H9 (cell line): ENCODE measurements around the gene CIPC. TPM values are rescaled to one million over a fixed set of nuclear protein-coding genes. Genes with fewer than 3 reads are reported as not detected.

Experiments used
- DNase-seq: peaks from one replicate; pipeline ENCODE4 v3.0.0-alpha.2; 2017
- H2AFZ ChIP-seq: one replicate; pipeline ENCODE4 v1.6.1; 2013; ENCODE audit warnings: mild to moderate bottlenecking, low read length, control low read depth, moderate library complexity
- H2AK5ac ChIP-seq: 2 replicates; pipeline ENCODE4 v1.6.1; 2013; ENCODE audit warnings: low read length, control low read depth, mixed read lengths; ENCODE audit not compliant: insufficient read length
- H2BK120ac ChIP-seq: one replicate; pipeline ENCODE4 v1.6.1; 2013; ENCODE audit warnings: low read depth, mild to moderate bottlenecking, low read length, control low read depth, inconsistent platforms; ENCODE audit not compliant: poor library complexity, severe bottlenecking
- H2BK12ac ChIP-seq: 2 replicates; pipeline ENCODE4 v1.6.1; 2013; ENCODE audit warnings: low read length, control low read depth, mixed read lengths, low read depth; ENCODE audit not compliant: insufficient read length
- H2BK15ac ChIP-seq: 2 replicates; pipeline ENCODE4 v1.6.1; 2013; ENCODE audit warnings: low read depth, low read length, control low read depth
- H2BK20ac ChIP-seq: one replicate; pipeline ENCODE4 v1.6.1; 2013; ENCODE audit warnings: low read depth, mild to moderate bottlenecking, low read length, control low read depth, inconsistent platforms; ENCODE audit not compliant: poor library complexity, severe bottlenecking
- H2BK5ac ChIP-seq: 2 replicates; pipeline ENCODE4 v1.6.1; 2013; ENCODE audit warnings: low read length, control low read depth, mixed read lengths; ENCODE audit not compliant: insufficient read length
- H3K14ac ChIP-seq: 2 replicates; pipeline ENCODE4 v1.6.1; 2013; ENCODE audit warnings: low read length, control low read depth; ENCODE audit not compliant: insufficient read depth
- H3K18ac ChIP-seq: 2 replicates; pipeline ENCODE4 v1.6.1; 2013; ENCODE audit warnings: low read depth, mild to moderate bottlenecking, mixed read lengths, low read length, control low read depth; ENCODE audit not compliant: insufficient read length
- H3K23ac ChIP-seq: 2 replicates; pipeline ENCODE4 v1.6.1; 2013; ENCODE audit warnings: low read length, control low read depth, mixed read lengths, low read depth; ENCODE audit not compliant: insufficient read length
- H3K23me2 ChIP-seq: 2 replicates; pipeline ENCODE4 v1.6.1; 2013; ENCODE audit warnings: low read depth, mild to moderate bottlenecking, mixed read lengths, low read length, control low read depth; ENCODE audit not compliant: insufficient read length, poor library complexity, severe bottlenecking
- H3K27ac ChIP-seq: 2 replicates; pipeline ENCODE4 v1.5.1; 2013; ENCODE audit warnings: low read length, control low read depth, mixed read lengths, low read depth; ENCODE audit not compliant: insufficient read length
- H3K27me3 ChIP-seq: 2 replicates; pipeline ENCODE4 v1.6.1; 2013; ENCODE audit warnings: low read length, control low read depth, inconsistent platforms; ENCODE audit not compliant: insufficient read depth
- H3K4ac ChIP-seq: 2 replicates; pipeline ENCODE4 v1.6.1; 2013; ENCODE audit warnings: low read depth, mild to moderate bottlenecking, control low read depth, inconsistent platforms, low read length, moderate library complexity
- H3K4me1 ChIP-seq: 2 replicates; pipeline ENCODE4 v1.6.1; 2013; ENCODE audit warnings: low read length, control low read depth, inconsistent platforms; ENCODE audit not compliant: insufficient read depth
- H3K4me2 ChIP-seq: 2 replicates; pipeline ENCODE4 v1.6.1; 2013; ENCODE audit warnings: low read length, control low read depth, mixed read lengths; ENCODE audit not compliant: insufficient read length, insufficient read depth
- H3K56ac ChIP-seq: 2 replicates; pipeline ENCODE4 v1.6.1; 2013; ENCODE audit warnings: low read depth, mild to moderate bottlenecking, mixed read lengths, low read length, control low read depth; ENCODE audit not compliant: insufficient read length
- H3K79me1 ChIP-seq: 2 replicates; pipeline ENCODE4 v1.6.1; 2013; ENCODE audit warnings: low read depth, mild to moderate bottlenecking, moderate library complexity, low read length, control low read depth, inconsistent platforms; ENCODE audit not compliant: insufficient read depth, poor library complexity, severe bottlenecking
- H3K79me2 ChIP-seq: 2 replicates; pipeline ENCODE4 v1.6.1; 2013; ENCODE audit warnings: low read length, control low read depth, inconsistent platforms; ENCODE audit not compliant: insufficient read depth
- H3K9ac ChIP-seq: 2 replicates; pipeline ENCODE4 v1.6.1; 2013; ENCODE audit warnings: low read length, control low read depth, mixed read lengths; ENCODE audit not compliant: insufficient read length; ENCODE audit errors: extremely low read depth
- H3K9me3 ChIP-seq: one replicate; pipeline ENCODE4 v1.6.1; 2013; ENCODE audit warnings: low read depth, low read length, inconsistent platforms; ENCODE audit not compliant: control insufficient read depth
- H3T11ph ChIP-seq: one replicate; pipeline ENCODE4 v1.6.1; 2013; ENCODE audit warnings: mild to moderate bottlenecking, low read length, control low read depth, inconsistent platforms
- H4K20me1 ChIP-seq: one replicate; pipeline ENCODE4 v1.6.1; 2013; ENCODE audit not compliant: control insufficient read depth, insufficient read length, insufficient read depth
- H4K5ac ChIP-seq: 2 replicates; pipeline ENCODE4 v1.6.1; 2013; ENCODE audit warnings: low read depth, mild to moderate bottlenecking, mixed read lengths, low read length, control low read depth; ENCODE audit not compliant: insufficient read length
- H4K8ac ChIP-seq: replicated peaks from 2 replicates; pipeline ENCODE4 v1.6.1; 2013; ENCODE audit warnings: low read length, control low read depth, mixed read lengths, low read depth; ENCODE audit not compliant: insufficient read length
- H4K91ac ChIP-seq: 2 replicates; pipeline ENCODE4 v1.6.1; 2013; ENCODE audit warnings: low read depth, mild to moderate bottlenecking, moderate library complexity, mixed read lengths, low read length, control low read depth; ENCODE audit not compliant: insufficient read length
- H3K27ac Mint-ChIP-seq, 3 experiments: 2 replicates in 2 of 3; 3 replicates in 1 of 3; pipeline ENCODE4 v1.8.0; 2020 to 2021; ENCODE audit warnings: mixed read lengths in 3 of 3, mild to moderate bottlenecking in 1 of 3, moderate library complexity in 1 of 3
- H3K27me3 Mint-ChIP-seq: 2 replicates; pipeline ENCODE4 v1.8.0; 2021; ENCODE audit warnings: low read depth, mild to moderate bottlenecking, moderate library complexity, mixed read lengths
- H3K36me3 Mint-ChIP-seq, 3 experiments: 2 replicates in 2 of 3; 3 replicates in 1 of 3; pipeline ENCODE4 v1.8.0; 2020 to 2021; ENCODE audit warnings: low read depth in 3 of 3, mixed read lengths in 3 of 3; ENCODE audit not compliant: insufficient read depth in 1 of 3
- H3K4me1 Mint-ChIP-seq, 2 experiments: 2 replicates each; pipeline ENCODE4 v1.8.0; 2020; ENCODE audit warnings: mixed read lengths in 2 of 2
- H3K4me3 Mint-ChIP-seq, 2 experiments: 2 replicates in 1 of 2; 3 replicates in 1 of 2; pipeline ENCODE4 v1.8.0; 2020 to 2021; ENCODE audit warnings: mild to moderate bottlenecking in 2 of 2, mixed read lengths in 2 of 2, moderate library complexity in 1 of 2
- H3K9me3 Mint-ChIP-seq, 2 experiments: 2 replicates in 1 of 2; 3 replicates in 1 of 2; pipeline ENCODE4 v1.8.0; 2020; ENCODE audit warnings: mild to moderate bottlenecking in 2 of 2, mixed read lengths in 2 of 2, moderate library complexity in 1 of 2
- CTCF ChIP-seq: fragments of 200-600 bp; sonication (generic); conservative IDR thresholded peaks from 3 replicates; pipeline ENCODE4 v1.8.0; 2021; ENCODE audit warnings: antibody characterized with exemption, mild to moderate bottlenecking
- WGBS: extraction: QIAGEN DNeasy Blood & Tissue Kit; methylation state at CpG from one replicate; pipeline ENCODE4 v1.1.7; 2013; ENCODE audit warnings: missing lambda C conversion rate, low lambda C conversion rate, mixed read lengths; ENCODE audit not compliant: insufficient read length; ENCODE audit errors: extremely low coverage; 5-methylcytosine and 5-hydroxymethylcytosine counted together
- total RNA-seq: library from RNA; stranded (reverse); gene quantifications from 2 replicates; pipeline ENCODE4 v1.2.1, GENCODE V29; 2021

Gene CIPC
- total RNA-seq, 1 experiment from 2014 or later: 23.4 TPM

- DNase-seq: no peak
- no peak overlapping the region for H3T11ph ChIP-seq
- no peaks in the 10 kb centered on the region for H3K27me3 Mint-ChIP-seq
These were observed 905 bp upstream of the CIPC start for GRCh38 chr14:77097006-77097699.

More at GRCh38 chr14:77097006-77097699, 905 bp upstream of the CIPC start:
- Histone ChIP-seq H3K4me1 (peaks cover 2% of the 10 kb centered on the region; the same call in 1 of the 2 replicates), H3K79me1 (no peaks in the 10 kb centered on the region), H2BK5ac (no peak overlapping the region), H4K5ac (no peak overlapping the region), H4K20me1 (no peaks in the 10 kb centered on the region), H4K91ac (no peak overlapping the region), H3K23ac (no peak overlapping the region), H2AFZ (peak overlapping the region; percentile 42), H3K27ac (peak overlapping the region; percentile 65), H3K23me2 (peaks cover 13% of the 10 kb centered on the region), H3K9ac (peak overlapping the region; percentile 89), H2BK12ac (no peak overlapping the region), H2AK5ac (peak overlapping the region; percentile 1), H3K56ac (no peak overlapping the region), H2BK20ac (no peak overlapping the region), H2BK120ac (no peak overlapping the region), H4K8ac (no peak overlapping the region), H3K18ac (peak overlapping the region; percentile 59), H3K27me3 (no peaks in the 10 kb centered on the region), H3K79me2 (peaks cover 5% of the 10 kb centered on the region; the same call in 1 of the 2 replicates), H3K4ac (no peak overlapping the region), H2BK15ac (no peak overlapping the region), H3K14ac (peak overlapping the region; percentile 70), H3K4me2 (peak overlapping the region; percentile 99), H3K9me3 (no peaks in the 10 kb centered on the region)
- H3K9me3 Mint-ChIP-seq: no peaks in the 10 kb centered on the region; a peak in 1 of 5 replicates
- WGBS: no CpG with 5 or more reads among the region's 20 CpGs
- H3K27ac Mint-ChIP-seq: peak overlapping the region; percentile 22 to 88 (median 83); a peak in 6 of 7 replicates
- peaks cover 41 to 53% of the 10 kb centered on the region in 2 experiments for H3K4me1 Mint-ChIP-seq
- H3K36me3 Mint-ChIP-seq: no peaks in the 10 kb centered on the region; a peak in 1 of 7 replicates
- peak overlapping the region; percentile 79 to 87 for H3K4me3 Mint-ChIP-seq
- TF ChIP-seq CTCF: no peak
